ENCODE data around the gene FUBP3. TPM values are rescaled to one million over a fixed set of nuclear protein-coding genes. Genes with fewer than 3 reads are reported as not detected.

FUBP3 gene
- total RNA-seq, 1 donor from 2014 or later = 87.2 TPM

- H3K9me3 Mint-ChIP-seq = peaks cover 5% of the 10 kb centered on the region
- H3K27ac Mint-ChIP-seq = no peak overlapping the region
- peaks cover 1% of the 10 kb centered on the region for H3K36me3 Mint-ChIP-seq
- H3K27me3 Mint-ChIP-seq (ENCODE audit: insufficient read depth, low read depth) = peaks cover 6% of the 10 kb centered on the region
- no peaks in the 10 kb centered on the region for H3K36me3 ChIP-seq
- H2AFZ ChIP-seq (replicated peaks) = no peak overlapping the region
- no peak for DNase-seq (ENCODE audit: low spot score)
- TF ChIP-seq EZH2phosphoT487 (IDR thresholded peaks at IDR 0.05) = no peak
- no peaks in the 10 kb centered on the region for H3K4me1 ChIP-seq
- H3K4me3 ChIP-seq = no peak overlapping the region
- no peak overlapping the region for H3K27ac ChIP-seq
- no peaks in the 10 kb centered on the region for H3K79me2 ChIP-seq (ENCODE audit: low read depth)
- H3K9me3 ChIP-seq (ENCODE audit: low read depth) = no peaks in the 10 kb centered on the region
- no peaks in the 10 kb centered on the region for H3F3A ChIP-seq (ENCODE audit: low read depth)
- H4K20me1 ChIP-seq (ENCODE audit: low read depth) = no peaks in the 10 kb centered on the region
- no peak overlapping the region for H3K9ac ChIP-seq
- no peak overlapping the region for H3K4me2 ChIP-seq
- H3K27me3 ChIP-seq = no peaks in the 10 kb centered on the region
- H3K4me3 Mint-ChIP-seq = no peak overlapping the region
- H3K4me1 Mint-ChIP-seq = no peaks in the 10 kb centered on the region
These were observed 24.8 kb upstream of the FUBP3 start for GRCh38 chr9:130554606-130555005.

- Histone ChIP-seq H3K4me2 (no peak overlapping the region), H3K4me1 (no peaks in the 10 kb centered on the region), H3K27me3 (no peaks in the 10 kb centered on the region), H3K36me3 (no peaks in the 10 kb centered on the region), H4K20me1 (ENCODE audit: low read depth) (no peaks in the 10 kb centered on the region), H3K27ac (no peak overlapping the region), H3F3A (ENCODE audit: low read depth) (no peaks in the 10 kb centered on the region), H3K4me3 (no peak overlapping the region), H3K79me2 (ENCODE audit: low read depth) (no peaks in the 10 kb centered on the region), H2AFZ (replicated peaks) (no peak overlapping the region), H3K9me3 (ENCODE audit: low read depth) (no peaks in the 10 kb centered on the region), H3K9ac (no peak overlapping the region)
- no peak overlapping the region for H3K4me3 Mint-ChIP-seq
- no peak for TF ChIP-seq CTCF (IDR thresholded peaks at IDR 0.05)
- TF ChIP-seq EZH2phosphoT487 (IDR thresholded peaks at IDR 0.05) = no peak
- TF ChIP-seq EZH2 (IDR thresholded peaks at IDR 0.05) = no peak
- H3K27me3 Mint-ChIP-seq (ENCODE audit: insufficient read depth, low read depth) = peaks cover 6% of the 10 kb centered on the region
- peaks cover 2% of the 10 kb centered on the region for H3K9me3 Mint-ChIP-seq
- H3K4me1 Mint-ChIP-seq = no peaks in the 10 kb centered on the region
- no peak overlapping the region for H3K27ac Mint-ChIP-seq
- no peaks in the 10 kb centered on the region for H3K36me3 Mint-ChIP-seq
- DNase-seq (ENCODE audit: low spot score) = no peak
These were observed 24.3 kb upstream of the FUBP3 start for GRCh38 chr9:130555061-130555460.

GRCh38 chr9:130555968-130556367 lies 23.4 kb upstream of the FUBP3 start:
- TF ChIP-seq EZH2 (IDR thresholded peaks at IDR 0.05) (no peak), EZH2phosphoT487 (IDR thresholded peaks at IDR 0.05) (no peak), CTCF (IDR thresholded peaks at IDR 0.05) (no peak)
- no peaks in the 10 kb centered on the region for H3K4me1 ChIP-seq
- no peaks in the 10 kb centered on the region for H3K27me3 ChIP-seq
- H3K4me3 ChIP-seq = no peak overlapping the region
- no peaks in the 10 kb centered on the region for H3K36me3 Mint-ChIP-seq
- DNase-seq (ENCODE audit: low spot score) = no peak
- H3F3A ChIP-seq (ENCODE audit: low read depth) = no peaks in the 10 kb centered on the region
- H3K4me1 Mint-ChIP-seq = no peaks in the 10 kb centered on the region
- H3K36me3 ChIP-seq = no peaks in the 10 kb centered on the region
- H3K9me3 Mint-ChIP-seq = no peaks in the 10 kb centered on the region
- no peak overlapping the region for H3K27ac Mint-ChIP-seq
- H4K20me1 ChIP-seq (ENCODE audit: low read depth) = no peaks in the 10 kb centered on the region
- H3K9ac ChIP-seq = no peak overlapping the region
- H3K4me3 Mint-ChIP-seq = no peak overlapping the region
- no peak overlapping the region for H3K4me2 ChIP-seq
- H3K27me3 Mint-ChIP-seq (ENCODE audit: insufficient read depth, low read depth) = peaks cover 3% of the 10 kb centered on the region
- no peak overlapping the region for H2AFZ ChIP-seq (replicated peaks)
- H3K9me3 ChIP-seq (ENCODE audit: low read depth) = no peaks in the 10 kb centered on the region
- no peak overlapping the region for H3K27ac ChIP-seq
- H3K79me2 ChIP-seq (ENCODE audit: low read depth) = no peaks in the 10 kb centered on the region

- Histone ChIP-seq H3K4me1 (no peaks in the 10 kb centered on the region), H3K27ac (no peak overlapping the region), H2AFZ (replicated peaks) (no peak overlapping the region), H3K9ac (no peak overlapping the region), H3K36me3 (no peaks in the 10 kb centered on the region), H3K4me3 (no peak overlapping the region), H3K4me2 (no peak overlapping the region), H3K9me3 (ENCODE audit: low read depth) (no peaks in the 10 kb centered on the region), H4K20me1 (ENCODE audit: low read depth) (no peaks in the 10 kb centered on the region), H3F3A (ENCODE audit: low read depth) (no peaks in the 10 kb centered on the region), H3K27me3 (no peaks in the 10 kb centered on the region), H3K79me2 (ENCODE audit: low read depth) (no peaks in the 10 kb centered on the region)
- Mint-ChIP-seq H3K27me3 (ENCODE audit: insufficient read depth, low read depth) (peaks cover 3% of the 10 kb centered on the region), H3K36me3 (no peaks in the 10 kb centered on the region), H3K27ac (no peak overlapping the region), H3K4me1 (peaks cover 2% of the 10 kb centered on the region), H3K4me3 (no peak overlapping the region), H3K9me3 (no peaks in the 10 kb centered on the region)
- TF ChIP-seq EZH2phosphoT487 (IDR thresholded peaks at IDR 0.05) (no peak), CTCF (IDR thresholded peaks at IDR 0.05) (no peak), EZH2 (IDR thresholded peaks at IDR 0.05) (no peak)
- no peak for DNase-seq (ENCODE audit: low spot score)
These were observed 22.8 kb upstream of the FUBP3 start for GRCh38 chr9:130556396-130557076.

Measured in neural progenitor cell (in vitro differentiated cells).